GM21367 (cell line): Measurements from ENCODE around the gene FOSL2.
"Not testable (repeated sequence)": the region's sequence is repeated elsewhere in the genome, so short reads cannot be mapped to it uniquely, and the experiment has no call there.

Experiments used
- ATAC-seq: cut with Tn5 transposase; IDR thresholded peaks from one replicate; pipeline ENCODE4 v1.9.1; 2021; ENCODE audit not compliant: unreplicated experiment

FOSL2 gene

GRCh38 chr2:28371728-28372127 lies 20.9 kb upstream of the FOSL2 start:
- ATAC-seq = not testable (repeated sequence)

- no peak for ATAC-seq
Observed at GRCh38 chr2:28373854-28374253, 18.8 kb upstream of the FOSL2 start.

GRCh38 chr2:28374331-28374730 lies 18.3 kb upstream of the FOSL2 start:
- no peak for ATAC-seq

- ATAC-seq = no peak
Observed at GRCh38 chr2:28375236-28375635, 17.4 kb upstream of the FOSL2 start.

- no peak for ATAC-seq
Observed at GRCh38 chr2:28375742-28376631, 16.7 kb upstream of the FOSL2 start.

- ATAC-seq = no peak
Observed at GRCh38 chr2:28377195-28377816, 15.4 kb upstream of the FOSL2 start.

- no peak for ATAC-seq
Observed at GRCh38 chr2:28377984-28378678, 14.5 kb upstream of the FOSL2 start.

GRCh38 chr2:28378679-28379584 lies 13.7 kb upstream of the FOSL2 start:
- ATAC-seq = no peak

GRCh38 chr2:28380219-28380618 lies 12.4 kb upstream of the FOSL2 start:
- no peak for ATAC-seq

GRCh38 chr2:28381225-28382180 lies 11.2 kb upstream of the FOSL2 start:
- ATAC-seq = no peak

- ATAC-seq = no peak
Observed at GRCh38 chr2:28382755-28383154, 9.9 kb upstream of the FOSL2 start.

- ATAC-seq = no peak
Observed at GRCh38 chr2:28387082-28387960, 5.3 kb upstream of the FOSL2 start.

- no peak for ATAC-seq
Observed at GRCh38 chr2:28389399-28390240, 3.0 kb upstream of the FOSL2 start.

- ATAC-seq = no peak
Observed at GRCh38 chr2:28390241-28390745, 2.4 kb upstream of the FOSL2 start.

- ATAC-seq = no peak
Observed at GRCh38 chr2:28390746-28391563, 1.7 kb upstream of the FOSL2 start.

GRCh38 chr2:28391564-28392296 lies 928 bp upstream of the FOSL2 start:
- ATAC-seq = peak; percentile 19
